ENCODE data around the gene RAB33B. TPM values are rescaled to one million over a fixed set of nuclear protein-coding genes. Genes with fewer than 3 reads are reported as not detected.

Gene RAB33B
- total and polyA plus RNA-seq, 7 experiments from 2014 or later, result 5.7 to 18.1 (median 13.1) TPM

- no peak for ATAC-seq
- ChIA-PET CTCF (no interaction called here), POLR2A (no interaction called here)
- no peak overlapping the region for H3K27ac Mint-ChIP-seq
- H3K4me3 Mint-ChIP-seq, result no peak overlapping the region
- no peaks in the 10 kb centered on the region for H3K27me3 ChIP-seq (ENCODE audit: control insufficient read depth in 2 of 2, insufficient read depth in 2 of 2, low read length in 2 of 2)
- H3K27ac ChIP-seq (ENCODE audit: low read depth, low read length), result no peak overlapping the region
- H3K27me3 Mint-ChIP-seq, result no peaks in the 10 kb centered on the region
- peaks cover 20 to 71% (median 55%) of the 10 kb centered on the region in 5 donors for H3K36me3 Mint-ChIP-seq
- DNase-seq, result no peak
- H3K9me3 ChIP-seq (ENCODE audit: control insufficient read depth in 2 of 3, low read length in 3 of 3), result peaks cover 0 to 6% (median 0%) of the 10 kb centered on the region in 3 experiments
- H3K4me1 Mint-ChIP-seq, result peaks cover 0 to 30% (median 25%) of the 10 kb centered on the region in 7 donors
- peaks cover 0 to 21% (median 8%) of the 10 kb centered on the region in 3 experiments for H3K36me3 ChIP-seq (ENCODE audit: control insufficient read depth in 2 of 3, insufficient read depth in 3 of 3, low read length in 3 of 3)
- H3K4me1 ChIP-seq (ENCODE audit: control insufficient read depth in 2 of 2, insufficient read depth in 2 of 2, low read length in 2 of 2), result no peaks in the 10 kb centered on the region
- no peak overlapping the region for H3K4me3 ChIP-seq (ENCODE audit: low read length)
- intact Hi-C loops (cut with micrococcal nuclease), result loop anchor here in 1 of 2 donors (2.0 kb wide), 1 partner anchor 18 kb away; the partner anchor contains the start of gene RAB33B
- peaks cover 7 to 34% (median 20%) of the 10 kb centered on the region in 11 donors for H3K9me3 Mint-ChIP-seq
These were observed 18.9 kb downstream of the RAB33B start for GRCh38 chr4:139472852-139473251.

- H3K4me1 Mint-ChIP-seq, result peaks cover 0 to 7% (median 6%) of the 10 kb centered on the region in 7 donors
- Histone ChIP-seq H3K27ac (ENCODE audit: low read depth, low read length) (no peak overlapping the region), H3K36me3 (ENCODE audit: control insufficient read depth in 2 of 3, insufficient read depth in 3 of 3, low read length in 3 of 3) (peaks cover 0 to 21% (median 8%) of the 10 kb centered on the region in 3 experiments), H3K4me1 (ENCODE audit: control insufficient read depth in 2 of 2, insufficient read depth in 2 of 2, low read length in 2 of 2) (no peaks in the 10 kb centered on the region), H3K27me3 (ENCODE audit: control insufficient read depth in 2 of 2, insufficient read depth in 2 of 2, low read length in 2 of 2) (no peaks in the 10 kb centered on the region), H3K9me3 (ENCODE audit: control insufficient read depth in 2 of 3, low read length in 3 of 3) (peaks cover 0 to 2% (median 0%) of the 10 kb centered on the region in 3 experiments), H3K4me3 (ENCODE audit: low read length) (no peak overlapping the region)
- intact Hi-C loops (cut with micrococcal nuclease), result no loop called here
- H3K36me3 Mint-ChIP-seq, result peaks cover 6 to 54% (median 34%) of the 10 kb centered on the region in 5 donors
- peaks cover 0 to 8% (median 2%) of the 10 kb centered on the region in 11 donors for H3K9me3 Mint-ChIP-seq
- ATAC-seq (no peak), DNase-seq (no peak)
- H3K27ac Mint-ChIP-seq, result peak overlapping the region in 2 of 9 donors; percentile 2 to 4
- no peak overlapping the region for H3K4me3 Mint-ChIP-seq
- POLR2A ChIA-PET, result no interaction called here
- no peaks in the 10 kb centered on the region for H3K27me3 Mint-ChIP-seq
- CTCF ChIA-PET, result interaction anchor here (0.7 kb wide), 1 partner anchor 23 kb away, joined by 4 read pairs; no protein-coding TSS in a partner anchor
These were observed 22.4 kb downstream of the RAB33B start for GRCh38 chr4:139476363-139476762.

- no peaks in the 10 kb centered on the region for H3K9me3 Mint-ChIP-seq
- H3K27me3 Mint-ChIP-seq, result peaks cover 0 to 6% (median 0%) of the 10 kb centered on the region in 5 donors
- Histone ChIP-seq H3K4me1 (ENCODE audit: control insufficient read depth in 2 of 2, insufficient read depth in 2 of 2, low read length in 2 of 2) (no peaks in the 10 kb centered on the region), H3K4me3 (ENCODE audit: low read length) (no peak overlapping the region), H3K9me3 (ENCODE audit: control insufficient read depth in 2 of 3, low read length in 3 of 3) (no peaks in the 10 kb centered on the region), H3K36me3 (ENCODE audit: control insufficient read depth in 2 of 3, insufficient read depth in 3 of 3, low read length in 3 of 3) (no peaks in the 10 kb centered on the region), H3K27me3 (ENCODE audit: control insufficient read depth in 2 of 2, insufficient read depth in 2 of 2, low read length in 2 of 2) (no peaks in the 10 kb centered on the region), H3K27ac (ENCODE audit: low read depth, low read length) (no peak overlapping the region)
- peaks cover 0 to 4% (median 3%) of the 10 kb centered on the region in 7 donors for H3K4me1 Mint-ChIP-seq
- DNase-seq (no peak), ATAC-seq (no peak)
- POLR2A ChIA-PET, result no interaction called here
- CTCF ChIA-PET, result no interaction called here
- peaks cover 0 to 22% (median 4%) of the 10 kb centered on the region in 5 donors for H3K36me3 Mint-ChIP-seq
- no peak overlapping the region for H3K4me3 Mint-ChIP-seq
- intact Hi-C loops (cut with micrococcal nuclease), result no loop called here
- H3K27ac Mint-ChIP-seq, result no peak overlapping the region
These were observed 27.5 kb downstream of the RAB33B start for GRCh38 chr4:139481465-139481864.

GRCh38 chr4:139483000-139483399, 29.1 kb downstream of the RAB33B start:
- Mint-ChIP-seq H3K27me3 (peaks cover 0 to 8% (median 0%) of the 10 kb centered on the region in 5 donors), H3K4me3 (no peak overlapping the region), H3K36me3 (peaks cover 0 to 12% (median 3%) of the 10 kb centered on the region in 5 donors), H3K27ac (no peak overlapping the region), H3K9me3 (no peaks in the 10 kb centered on the region), H3K4me1 (peaks cover 0 to 3% (median 0%) of the 10 kb centered on the region in 7 donors)
- H3K4me3 ChIP-seq (ENCODE audit: low read length), result no peak overlapping the region
- H3K9me3 ChIP-seq (ENCODE audit: control insufficient read depth in 2 of 3, low read length in 3 of 3), result no peaks in the 10 kb centered on the region
- POLR2A ChIA-PET, result no interaction called here
- H3K27me3 ChIP-seq (ENCODE audit: control insufficient read depth in 2 of 2, insufficient read depth in 2 of 2, low read length in 2 of 2), result no peaks in the 10 kb centered on the region
- H3K4me1 ChIP-seq (ENCODE audit: control insufficient read depth in 2 of 2, insufficient read depth in 2 of 2, low read length in 2 of 2), result no peaks in the 10 kb centered on the region
- H3K36me3 ChIP-seq (ENCODE audit: control insufficient read depth in 2 of 3, insufficient read depth in 3 of 3, low read length in 3 of 3), result no peaks in the 10 kb centered on the region
- DNase-seq (no peak), ATAC-seq (no peak)
- no peak overlapping the region for H3K27ac ChIP-seq (ENCODE audit: low read depth, low read length)
- intact Hi-C loops (cut with micrococcal nuclease), result no loop called here
- CTCF ChIA-PET, result interaction anchor here (1.9 kb wide), 1 partner anchor 19 kb away, joined by 6 read pairs; no protein-coding TSS in a partner anchor

GRCh38 chr4:139484783-139485311, 30.9 kb downstream of the RAB33B start:
- Mint-ChIP-seq H3K4me1 (no peaks in the 10 kb centered on the region), H3K36me3 (peaks cover 0 to 3% (median 0%) of the 10 kb centered on the region in 5 donors), H3K9me3 (no peaks in the 10 kb centered on the region), H3K4me3 (no peak overlapping the region), H3K27ac (no peak overlapping the region), H3K27me3 (peaks cover 0 to 19% (median 0%) of the 10 kb centered on the region in 5 donors)
- ATAC-seq (peak; percentile 63), DNase-seq (no peak)
- CTCF ChIA-PET, result interaction anchor here (1.3 to 1.9 kb wide), 2 partner anchors 17 to 67 kb away, joined by 4 to 6 read pairs; no protein-coding TSS in a partner anchor
- H3K9me3 ChIP-seq (ENCODE audit: control insufficient read depth in 2 of 3, low read length in 3 of 3), result no peaks in the 10 kb centered on the region
- POLR2A ChIA-PET, result no interaction called here
- H3K4me1 ChIP-seq (ENCODE audit: control insufficient read depth in 2 of 2, insufficient read depth in 2 of 2, low read length in 2 of 2), result no peaks in the 10 kb centered on the region
- H3K27me3 ChIP-seq (ENCODE audit: control insufficient read depth in 2 of 2, insufficient read depth in 2 of 2, low read length in 2 of 2), result no peaks in the 10 kb centered on the region
- H3K36me3 ChIP-seq (ENCODE audit: control insufficient read depth in 2 of 3, insufficient read depth in 3 of 3, low read length in 3 of 3), result no peaks in the 10 kb centered on the region
- no peak overlapping the region for H3K27ac ChIP-seq (ENCODE audit: low read depth, low read length)
- intact Hi-C loops (cut with micrococcal nuclease), result no loop called here
- H3K4me3 ChIP-seq (ENCODE audit: low read length), result no peak overlapping the region

GRCh38 chr4:139488442-139488841, 34.5 kb downstream of the RAB33B start:
- H3K4me3 ChIP-seq (ENCODE audit: low read length), result no peak overlapping the region
- Mint-ChIP-seq H3K27ac (no peak overlapping the region), H3K36me3 (no peaks in the 10 kb centered on the region), H3K27me3 (peaks cover 0 to 24% (median 5%) of the 10 kb centered on the region in 5 donors), H3K4me3 (no peak overlapping the region), H3K4me1 (peaks cover 0 to 2% (median 0%) of the 10 kb centered on the region in 7 donors), H3K9me3 (no peaks in the 10 kb centered on the region)
- no peaks in the 10 kb centered on the region for H3K9me3 ChIP-seq (ENCODE audit: control insufficient read depth in 2 of 3, low read length in 3 of 3)
- ATAC-seq, result no peak
- ChIA-PET CTCF (no interaction called here), POLR2A (no interaction called here)
- intact Hi-C loops (cut with micrococcal nuclease), result no loop called here
- H3K27me3 ChIP-seq (ENCODE audit: control insufficient read depth in 2 of 2, insufficient read depth in 2 of 2, low read length in 2 of 2), result no peaks in the 10 kb centered on the region
- no peaks in the 10 kb centered on the region for H3K4me1 ChIP-seq (ENCODE audit: control insufficient read depth in 2 of 2, insufficient read depth in 2 of 2, low read length in 2 of 2)
- DNase-seq, result no peak
- H3K27ac ChIP-seq (ENCODE audit: low read depth, low read length), result no peak overlapping the region
- no peaks in the 10 kb centered on the region for H3K36me3 ChIP-seq (ENCODE audit: control insufficient read depth in 2 of 3, insufficient read depth in 3 of 3, low read length in 3 of 3)

- CTCF ChIA-PET, result no interaction called here
- ATAC-seq, result no peak
- no peak overlapping the region for H3K27ac Mint-ChIP-seq
These were observed 35.7 kb downstream of the RAB33B start for GRCh38 chr4:139489638-139490037.

More at GRCh38 chr4:139489638-139490037, 35.7 kb downstream of the RAB33B start:
- DNase-seq, result no peak
- no peaks in the 10 kb centered on the region for H3K4me1 ChIP-seq (ENCODE audit: control insufficient read depth in 2 of 2, insufficient read depth in 2 of 2, low read length in 2 of 2)
- no peak overlapping the region for H3K4me3 ChIP-seq (ENCODE audit: low read length)
- no peaks in the 10 kb centered on the region for H3K36me3 Mint-ChIP-seq
- no peak overlapping the region for H3K27ac ChIP-seq (ENCODE audit: low read depth, low read length)
- no peaks in the 10 kb centered on the region for H3K36me3 ChIP-seq (ENCODE audit: control insufficient read depth in 2 of 3, insufficient read depth in 3 of 3, low read length in 3 of 3)
- intact Hi-C loops (cut with micrococcal nuclease), result no loop called here
- H3K9me3 ChIP-seq (ENCODE audit: control insufficient read depth in 2 of 3, low read length in 3 of 3), result no peaks in the 10 kb centered on the region
- POLR2A ChIA-PET, result no interaction called here
- no peaks in the 10 kb centered on the region for H3K27me3 ChIP-seq (ENCODE audit: control insufficient read depth in 2 of 2, insufficient read depth in 2 of 2, low read length in 2 of 2)
- H3K27me3 Mint-ChIP-seq, result peaks cover 0 to 23% (median 5%) of the 10 kb centered on the region in 5 donors
- peaks cover 0 to 2% (median 0%) of the 10 kb centered on the region in 7 donors for H3K4me1 Mint-ChIP-seq
- no peak overlapping the region for H3K4me3 Mint-ChIP-seq
- H3K9me3 Mint-ChIP-seq, result no peaks in the 10 kb centered on the region

Data from naive thymus-derived CD4-positive, alpha-beta T cell (primary cell).